GM18508 (cell line): ENCODE results near the gene ZNF326.

Source experiments
- ATAC-seq: cut with Tn5 transposase; IDR thresholded peaks from one replicate; pipeline ENCODE4 v1.9.1; 2021; ENCODE audit warnings: moderate number of reproducible peaks; ENCODE audit not compliant: insufficient read depth, unreplicated experiment

Gene ZNF326

GRCh38 chr1:90067194-90067931, 72.5 kb downstream of the ZNF326 start:
- no peak for ATAC-seq

- no peak for ATAC-seq
Observed at GRCh38 chr1:90068611-90069280, 73.8 kb downstream of the ZNF326 start.

GRCh38 chr1:90074137-90074536, 79.2 kb downstream of the ZNF326 start:
- peak; percentile 63 for ATAC-seq

GRCh38 chr1:90074566-90074965, 79.7 kb downstream of the ZNF326 start:
- no peak for ATAC-seq

- no peak for ATAC-seq
Observed at GRCh38 chr1:90074970-90075391, 80.1 kb downstream of the ZNF326 start.

- ATAC-seq: no peak
Observed at GRCh38 chr1:90083995-90084394, 89.1 kb downstream of the ZNF326 start.
